Hematopoietic multipotent progenitor cell (in vitro differentiated cells): ENCODE measurements around the gene PLCB2. TPM values are rescaled to one million over a fixed set of nuclear protein-coding genes. Genes with fewer than 3 reads are reported as not detected.

Experiments
- DNase-seq, 3 donors: peaks; one replicate each; pipeline ENCODE4 v3.0.0-alpha.2; 2011 to 2015; ENCODE audit warnings: low read depth in 2 of 3, low spot score in 2 of 3
- total RNA-seq: library from RNA; depleted of rRNA; stranded (reverse); fragments of >200 nt; gene quantifications from one replicate; pipeline ENCODE4 v1.2.3, GENCODE V29; 2012

Gene PLCB2
- total RNA-seq, 1 donor = 123 TPM

DNA sequence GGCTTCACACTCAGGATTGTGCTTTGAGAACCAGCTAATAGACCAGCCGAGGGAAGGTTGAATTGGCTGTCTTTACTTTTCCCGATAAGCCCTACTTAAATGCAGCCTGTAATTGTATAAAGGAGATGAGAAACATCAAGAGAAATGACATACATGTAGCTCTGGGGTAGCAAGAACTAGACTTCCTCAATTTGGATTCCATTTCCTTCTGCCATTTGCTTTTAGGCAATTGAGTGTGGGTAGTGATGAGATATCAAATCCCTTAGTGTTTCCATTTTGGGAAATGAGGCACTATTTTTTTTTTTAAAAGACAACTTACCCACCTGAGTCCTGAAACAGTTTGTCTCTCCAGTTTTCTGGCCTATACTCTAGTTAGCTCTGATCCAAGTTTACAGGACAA, 18.0 kb upstream of the PLCB2 start:
- no peak for DNase-seq

DNA sequence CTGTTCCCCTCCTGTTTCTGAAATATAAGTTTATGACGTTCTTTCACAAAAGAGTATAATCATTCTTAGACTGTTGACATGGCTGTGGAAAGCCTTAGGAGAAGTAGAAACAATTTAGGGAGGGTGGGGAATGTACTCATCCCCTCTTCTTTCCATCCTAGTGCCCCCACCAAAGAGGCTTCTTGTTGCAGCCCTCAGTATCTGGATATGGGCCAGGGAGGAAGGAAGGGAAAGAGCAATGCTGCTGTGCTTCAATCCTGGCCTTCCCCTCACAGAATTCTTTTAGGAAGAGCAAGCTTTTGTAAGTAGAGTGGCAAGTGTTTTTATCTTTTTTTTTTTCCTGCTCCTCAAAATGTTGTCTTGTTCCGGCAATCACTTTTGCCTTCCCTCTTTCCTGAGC, 17.5 kb upstream of the PLCB2 start:
- DNase-seq = no peak

DNA sequence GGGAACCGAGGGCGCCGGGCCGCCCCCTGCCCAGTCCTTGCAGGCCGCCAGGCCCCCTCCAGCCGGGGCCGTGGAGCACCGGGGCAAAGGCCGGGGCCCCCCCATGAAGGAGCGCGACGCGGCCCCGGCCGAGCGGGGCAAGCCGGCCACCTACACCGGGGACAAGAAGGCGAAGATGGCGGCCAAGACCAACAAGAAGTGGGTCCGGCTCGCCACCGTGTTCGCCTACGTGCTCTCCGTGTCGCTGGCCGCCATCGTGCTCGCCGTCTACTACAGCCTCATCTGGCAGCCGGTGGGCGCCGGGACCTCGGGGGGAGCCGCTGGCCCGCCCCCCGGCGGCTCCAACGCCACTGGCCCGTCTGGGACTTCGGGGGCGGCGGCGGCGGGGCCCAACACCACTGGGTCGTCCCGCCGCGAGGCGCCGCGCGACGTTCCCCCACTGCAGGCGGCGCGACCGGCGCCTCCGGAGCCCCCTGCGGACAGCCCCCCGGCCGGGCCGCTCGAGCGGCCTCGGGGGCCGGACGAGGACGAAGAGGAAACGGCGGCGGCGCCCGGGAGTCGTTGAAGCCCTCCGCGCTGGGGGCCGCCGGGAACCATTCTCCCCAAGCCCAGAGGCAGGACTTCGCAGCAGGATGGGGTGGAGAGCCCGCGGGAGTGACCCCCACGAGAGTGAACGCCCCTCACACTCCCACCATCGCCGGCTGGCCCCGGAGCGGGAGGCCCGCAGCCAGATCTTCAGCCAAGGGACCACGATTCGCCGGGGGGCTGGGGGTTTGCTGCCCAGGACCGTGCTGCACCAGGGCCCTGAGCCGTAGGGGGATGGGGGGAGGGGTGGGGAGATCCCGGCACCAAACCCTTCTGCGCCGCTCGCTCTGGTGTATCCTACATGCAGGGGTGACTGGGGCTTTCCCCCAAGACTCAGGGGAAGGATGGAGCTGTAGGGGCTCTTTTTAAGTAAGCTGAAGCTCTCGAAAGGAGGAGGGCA, 16.5 kb upstream of the PLCB2 start:
- no peak for DNase-seq

DNA sequence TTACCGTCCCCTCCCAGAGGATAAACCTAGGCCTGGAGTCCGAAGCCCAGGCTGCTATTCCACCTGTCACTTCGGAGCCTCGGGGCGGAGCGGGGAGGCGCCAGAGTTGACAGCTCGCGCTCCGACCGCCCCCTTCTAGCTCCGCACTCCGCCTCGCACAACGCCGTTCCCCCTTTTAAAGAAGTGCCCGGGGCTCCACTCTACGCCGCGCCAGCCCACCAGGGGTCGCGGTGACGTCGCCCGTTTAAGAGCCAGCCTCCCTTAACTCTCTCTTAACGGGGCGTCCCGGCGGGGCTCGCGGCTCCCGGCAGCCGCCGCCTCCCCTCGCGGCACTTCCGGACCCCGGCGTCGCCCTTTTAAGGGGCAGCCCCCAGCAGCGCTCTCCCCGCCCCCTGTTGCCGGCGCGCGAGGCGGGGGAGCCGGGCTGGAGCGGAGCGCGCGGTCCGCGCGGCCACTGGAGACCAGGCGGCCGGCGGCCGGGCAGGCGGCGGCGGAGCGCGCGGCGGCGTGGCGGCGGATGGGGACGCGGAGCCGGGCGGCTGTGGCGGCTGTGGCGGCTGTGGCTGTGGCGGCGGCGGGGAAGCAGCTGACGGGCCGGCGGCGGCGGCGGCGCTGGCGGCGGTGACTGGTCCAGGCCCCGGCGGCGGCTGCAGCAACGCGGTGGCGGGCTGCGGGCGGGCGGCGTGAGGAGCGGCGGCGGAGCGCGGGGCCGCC, 15.7 kb upstream of the PLCB2 start, which contains the start of gene INAFM2:
Gene INAFM2, plus strand, starts transcription at position 454 of the 714 bp plus-strand sequence. CDS start 364 bp downstream, outside the sequence.
- peak; percentile 81 to 98 (median 96) for DNase-seq

DNA sequence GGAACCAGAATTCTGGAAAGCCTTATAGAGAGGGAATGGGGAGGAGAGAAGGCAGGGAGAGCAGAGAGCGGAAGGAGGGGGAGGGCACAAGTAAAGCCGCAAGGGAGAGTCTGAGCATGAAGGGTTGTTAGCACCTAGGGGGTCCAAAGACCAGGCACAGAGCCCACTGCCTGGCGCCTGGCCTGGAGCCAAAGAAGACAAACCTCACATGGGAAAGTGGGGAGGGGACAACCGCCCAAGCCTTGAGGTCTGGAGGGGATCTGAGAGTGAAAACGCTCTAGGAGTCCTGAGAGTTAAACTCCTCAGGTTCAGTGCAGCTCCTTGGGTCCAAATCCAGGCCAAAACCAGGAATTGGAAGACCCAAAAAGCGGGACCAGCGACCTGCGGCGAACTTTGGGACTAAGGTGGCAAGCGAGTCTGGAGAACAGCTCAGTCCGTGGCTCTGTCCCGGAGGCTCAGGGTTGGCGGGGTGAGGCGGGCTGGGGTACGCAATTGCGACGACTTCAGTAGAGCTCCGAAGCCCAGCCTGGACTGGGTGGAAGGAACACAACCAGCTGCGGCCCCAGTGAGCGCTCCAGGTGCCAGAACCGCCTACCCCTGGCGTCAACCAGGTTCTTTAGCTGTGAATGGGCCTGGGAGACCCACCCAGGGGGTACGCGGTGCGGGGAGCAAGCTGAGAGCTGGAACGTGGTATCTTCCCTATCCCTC, 14.9 kb upstream of the PLCB2 start:
- no peak for DNase-seq

DNA sequence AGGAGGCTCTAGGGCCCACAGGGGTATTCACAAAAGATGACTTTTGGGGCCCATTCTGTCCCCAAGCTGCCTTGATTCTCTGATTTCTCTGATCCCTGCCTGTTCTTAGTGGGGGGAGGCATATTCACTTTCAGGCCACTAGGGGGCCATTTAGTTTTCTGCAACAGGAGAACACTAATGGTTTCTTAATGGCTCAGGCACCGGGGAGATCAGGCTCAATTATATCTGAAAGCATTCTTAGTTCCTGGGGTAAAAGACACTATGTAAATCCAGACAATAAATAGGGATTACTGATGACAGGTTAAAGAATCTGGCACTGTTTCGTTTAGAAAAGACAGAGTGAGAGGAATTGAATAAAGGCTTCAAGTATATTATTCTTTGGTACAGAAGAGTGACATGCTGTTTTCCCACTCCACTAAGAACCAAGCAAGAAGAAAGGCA, 13.2 kb upstream of the PLCB2 start:
- DNase-seq = peak in 1 of 3 donors; percentile 82

DNA sequence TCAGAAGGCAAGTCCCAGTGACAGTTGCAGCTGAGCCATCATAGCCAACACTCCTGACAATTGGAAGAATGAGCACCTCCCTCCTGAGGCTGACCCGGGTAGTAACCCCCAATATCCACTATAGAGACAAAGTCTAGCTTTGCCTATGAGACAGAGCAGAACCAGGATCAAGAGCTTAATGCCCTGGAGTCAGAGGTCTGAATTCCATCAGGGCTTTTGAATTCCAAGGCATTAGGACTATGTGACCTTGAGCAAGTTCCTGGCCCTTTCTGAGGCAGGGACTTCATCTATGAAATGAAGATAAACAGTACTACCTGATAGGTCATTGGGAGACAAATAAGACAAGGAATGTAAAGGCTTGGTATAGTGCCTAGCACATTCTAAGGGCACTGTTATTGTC, 12.7 kb upstream of the PLCB2 start:
- DNase-seq = no peak

DNA sequence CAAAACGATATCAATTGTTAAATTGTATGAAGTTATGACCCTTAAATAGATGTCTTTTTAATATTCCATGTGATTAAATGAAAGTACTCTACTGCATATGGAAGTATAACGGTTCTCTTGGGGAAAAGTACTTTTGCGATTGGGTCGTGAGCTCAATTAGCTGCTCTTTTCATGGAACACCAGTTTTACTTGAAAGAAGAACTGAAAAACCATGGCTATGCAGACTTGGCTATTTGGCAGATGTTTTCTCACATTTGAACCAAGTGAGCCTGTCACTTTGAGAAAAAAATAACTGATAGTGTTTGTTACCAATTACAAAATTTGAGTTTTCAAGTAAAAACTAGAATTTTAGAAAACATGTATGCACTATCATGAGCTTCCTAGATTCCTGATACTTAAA, 9.8 kb upstream of the PLCB2 start:
- DNase-seq = no peak

DNA sequence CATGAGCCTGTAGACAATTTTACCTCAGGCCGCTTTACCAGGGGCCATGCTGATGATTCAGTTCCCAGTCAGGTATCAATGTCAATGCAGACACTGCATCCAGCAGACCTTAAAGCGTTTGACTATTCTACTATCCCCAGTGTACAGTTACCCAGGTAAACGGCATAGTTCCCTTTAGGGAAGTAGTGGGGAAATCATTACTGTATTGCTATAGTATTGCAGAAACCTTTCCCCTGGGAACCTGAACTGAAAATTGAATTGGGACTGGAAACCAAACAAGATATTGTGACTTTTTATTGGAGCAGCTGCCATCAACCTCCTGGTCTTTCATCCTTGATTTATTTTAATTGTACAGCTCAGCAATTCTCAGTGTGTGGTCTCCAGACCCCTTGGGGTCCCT, 9.2 kb upstream of the PLCB2 start:
- DNase-seq = no peak

DNA sequence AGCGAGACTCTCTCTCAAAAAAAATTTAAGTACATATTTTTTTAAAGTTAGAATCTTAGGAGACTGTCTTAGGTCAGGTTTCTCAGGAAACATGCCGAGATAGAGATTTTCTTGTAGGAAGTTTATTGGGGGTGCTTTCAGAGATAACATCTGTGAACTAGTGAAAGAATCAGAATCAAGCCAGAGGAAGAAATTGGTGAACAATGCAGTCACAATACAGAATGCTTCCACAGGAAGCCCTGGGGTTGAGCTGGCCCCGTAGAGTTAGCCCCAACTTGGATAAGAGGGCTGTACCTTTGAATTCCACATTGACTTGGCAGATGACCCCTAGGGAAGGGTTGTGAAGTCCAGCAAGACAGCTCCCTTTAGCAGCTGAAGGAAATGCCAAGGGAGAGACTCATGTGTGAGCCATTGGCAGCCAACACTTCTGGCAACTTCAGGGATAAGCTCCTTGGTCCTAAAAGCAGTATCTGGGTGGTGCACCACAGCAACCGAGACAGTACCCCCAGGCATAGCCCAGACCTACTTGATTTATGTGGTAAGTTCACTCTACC, 7.1 kb upstream of the PLCB2 start:
- DNase-seq = no peak

DNA sequence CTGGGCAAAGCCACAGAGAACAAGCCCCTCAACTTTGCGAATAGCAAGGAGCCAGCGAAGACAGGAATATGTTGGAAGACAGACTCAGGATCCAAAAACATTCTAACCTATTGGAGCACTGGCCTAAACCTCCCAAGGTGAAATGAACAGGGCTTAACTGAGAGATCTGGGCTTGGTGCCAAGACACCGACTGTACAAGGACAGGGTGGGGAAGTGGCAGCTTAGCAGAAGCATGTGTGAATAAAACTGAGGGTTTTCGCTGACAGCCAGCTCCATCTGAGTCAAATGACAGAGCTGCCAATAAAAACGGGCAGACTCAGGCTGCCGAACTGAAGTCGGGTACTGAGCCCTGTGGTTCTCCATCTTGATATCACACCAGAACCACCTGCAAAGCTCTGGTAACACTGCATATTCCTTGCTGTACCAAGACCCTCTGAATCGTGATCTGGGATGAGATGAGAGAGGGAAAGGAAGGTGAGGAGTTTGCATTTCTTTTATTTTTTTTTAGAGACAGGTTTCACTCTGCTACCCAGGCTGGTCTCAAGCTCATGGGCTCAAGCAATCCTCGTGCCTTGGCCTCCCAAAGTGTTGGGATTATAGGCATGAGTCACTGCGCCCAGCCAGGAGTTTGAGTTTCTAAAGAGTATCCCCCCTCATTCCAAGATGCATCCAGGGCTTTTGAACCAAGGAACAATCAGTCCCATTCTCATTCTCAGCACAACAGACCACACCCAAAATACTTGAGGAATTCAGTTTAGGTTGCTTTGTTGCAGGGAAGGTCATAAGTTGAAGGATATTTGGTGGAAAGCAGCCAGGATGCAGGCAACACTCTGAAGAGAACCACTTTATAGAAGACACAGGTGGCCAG, 6.0 kb upstream of the PLCB2 start:
- peak in 2 of 3 donors; percentile 83 to 92 for DNase-seq

DNA sequence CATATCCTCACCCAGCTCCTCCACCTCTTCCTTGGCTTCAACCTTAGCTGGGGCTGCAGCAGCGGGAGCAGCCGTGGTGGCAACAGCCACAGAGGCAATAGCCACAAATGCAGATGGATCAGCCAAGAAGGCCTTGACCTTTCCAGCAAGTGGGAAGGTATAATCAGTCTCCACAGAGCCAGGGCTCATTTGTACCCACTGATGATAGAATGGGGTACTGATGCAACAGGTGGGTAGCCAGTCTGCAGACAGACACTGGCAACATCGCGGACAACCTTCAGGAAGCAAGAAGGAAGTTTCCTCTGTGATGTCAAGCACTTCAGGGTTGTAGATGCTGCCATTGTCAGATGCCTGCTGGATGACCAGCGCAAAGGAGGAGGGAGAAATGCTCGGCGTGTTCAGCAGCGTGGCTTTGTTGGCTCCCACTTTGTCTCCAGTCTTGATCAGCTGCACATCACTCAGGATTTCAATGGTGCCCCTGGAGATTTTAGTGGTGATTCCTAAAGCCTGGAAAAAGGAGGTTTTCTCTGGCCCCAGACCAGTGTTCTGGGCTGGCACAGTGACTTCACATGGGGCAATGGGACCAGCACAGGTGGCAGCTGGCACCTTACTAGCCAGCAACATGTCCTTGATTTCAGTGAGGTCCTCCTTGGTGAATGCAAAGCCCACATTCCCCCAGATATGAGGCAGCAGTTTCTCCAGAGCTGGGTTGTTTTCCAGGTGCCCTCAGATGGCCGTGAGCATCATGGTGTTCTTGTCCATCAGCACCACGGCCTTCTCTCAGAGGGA, 4.8 kb upstream of the PLCB2 start:
- DNase-seq = no peak

DNA sequence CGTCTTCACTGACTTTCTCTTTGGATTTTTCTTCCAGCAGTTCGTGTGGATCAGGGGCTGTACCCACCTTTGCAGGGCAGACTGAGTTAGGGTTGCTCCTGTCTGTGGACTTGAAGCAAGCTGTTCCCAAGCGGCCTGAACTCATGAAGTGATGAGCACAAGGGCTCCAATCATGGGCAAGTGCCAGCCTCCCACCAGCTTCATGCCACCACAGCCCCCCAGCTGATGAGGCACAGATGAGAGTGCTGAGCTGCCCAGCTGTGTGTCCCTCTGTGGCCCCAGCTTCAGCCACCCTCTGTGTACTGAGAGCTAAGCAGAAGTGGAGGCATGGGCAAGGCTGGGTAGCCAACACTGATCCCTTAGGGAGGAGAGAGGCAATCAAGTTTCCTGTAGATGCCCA, 3.3 kb upstream of the PLCB2 start:
- no peak for DNase-seq

DNA sequence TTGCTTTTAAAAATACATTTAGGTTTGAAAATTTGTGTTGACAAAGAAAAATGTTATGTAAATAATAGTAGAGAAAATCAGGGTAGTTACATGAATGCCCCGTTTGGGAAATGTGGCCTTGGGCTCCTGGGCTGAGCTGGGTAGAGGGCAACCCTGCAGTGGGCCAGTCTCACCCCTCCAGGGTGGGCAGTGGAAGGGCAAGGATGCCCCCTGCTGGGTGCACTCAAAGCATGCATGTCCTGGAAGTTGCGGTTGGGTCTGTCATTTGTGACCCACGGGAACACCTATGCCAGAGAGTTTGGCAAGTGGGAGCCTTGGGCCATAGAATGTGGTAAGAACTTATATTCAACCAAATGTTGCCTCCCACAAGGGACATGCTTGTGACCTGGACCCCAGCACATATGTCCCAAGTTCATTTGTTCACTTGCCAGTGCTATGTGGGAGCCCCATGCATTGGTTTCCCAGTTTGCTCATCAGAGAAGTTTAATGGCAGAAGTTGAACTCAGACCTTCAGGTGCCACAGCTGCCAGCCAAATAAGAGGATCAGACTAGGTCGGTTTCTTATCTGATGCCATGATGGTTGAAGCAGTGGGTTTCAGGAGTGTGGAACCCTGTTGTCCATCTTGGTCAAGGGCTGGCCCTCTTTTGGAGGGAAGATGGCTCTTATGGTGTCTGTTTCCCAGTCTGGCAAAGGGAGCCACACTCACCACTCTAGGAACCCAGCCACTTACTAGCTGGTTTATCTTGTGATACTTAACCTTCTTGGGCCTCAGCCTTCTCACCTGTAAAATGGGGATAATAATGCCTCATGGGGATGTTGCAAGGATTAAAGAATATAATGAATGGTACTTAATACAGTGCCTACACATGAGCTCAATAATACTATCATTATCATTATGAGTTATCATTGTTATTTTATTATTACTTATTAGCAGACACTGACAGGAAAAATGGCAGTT, 2.5 kb upstream of the PLCB2 start:
- peak in 2 of 3 donors; percentile 77 to 86 for DNase-seq

DNA sequence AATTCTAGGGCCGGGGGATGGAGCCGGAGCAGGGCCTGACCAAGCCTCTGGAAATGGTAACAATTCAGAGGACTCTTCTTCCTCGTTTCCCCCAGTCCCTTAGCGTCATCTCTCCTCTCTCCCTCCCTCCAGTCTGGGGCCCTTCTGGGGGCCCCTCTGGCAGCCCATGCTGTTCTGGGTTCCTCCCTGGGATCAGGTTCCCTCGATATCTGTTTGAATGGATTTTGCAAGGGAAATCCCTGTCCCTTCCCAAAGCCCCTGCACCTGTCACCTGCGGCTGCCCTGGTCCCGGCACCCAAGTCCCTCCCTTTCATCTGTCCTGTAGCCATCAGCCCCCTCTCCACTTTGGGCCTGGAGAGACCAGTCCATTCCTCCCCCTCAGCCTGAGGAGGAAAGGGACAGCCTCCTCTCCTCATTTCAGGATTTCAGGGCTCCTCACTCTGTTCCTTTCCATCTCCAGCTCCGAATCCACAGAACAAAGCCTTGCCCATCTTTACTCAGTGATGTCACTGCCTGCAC, 1.7 kb upstream of the PLCB2 start:
- no peak for DNase-seq

DNA sequence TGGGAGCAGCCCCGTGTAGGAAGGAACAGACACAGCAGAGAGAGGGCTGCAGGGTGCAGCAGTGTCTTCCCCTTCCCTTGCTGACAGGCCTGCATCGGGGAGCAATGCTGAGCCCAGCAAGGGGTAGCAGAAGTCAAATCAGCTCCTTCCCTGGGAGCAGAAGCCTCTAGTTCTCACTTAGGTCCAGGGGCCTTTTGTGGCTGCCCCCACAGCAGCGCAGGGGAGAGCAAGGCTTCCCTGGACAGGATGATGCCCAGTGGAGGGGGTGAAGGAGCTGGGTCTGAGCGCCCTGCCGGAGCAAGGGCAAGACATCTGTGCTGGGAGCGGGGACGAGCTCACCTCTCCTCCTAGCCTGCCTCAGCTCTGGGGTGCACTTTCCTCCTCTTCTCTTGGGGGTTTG, 827 bp downstream of the PLCB2 start:
- DNase-seq = no peak

DNA sequence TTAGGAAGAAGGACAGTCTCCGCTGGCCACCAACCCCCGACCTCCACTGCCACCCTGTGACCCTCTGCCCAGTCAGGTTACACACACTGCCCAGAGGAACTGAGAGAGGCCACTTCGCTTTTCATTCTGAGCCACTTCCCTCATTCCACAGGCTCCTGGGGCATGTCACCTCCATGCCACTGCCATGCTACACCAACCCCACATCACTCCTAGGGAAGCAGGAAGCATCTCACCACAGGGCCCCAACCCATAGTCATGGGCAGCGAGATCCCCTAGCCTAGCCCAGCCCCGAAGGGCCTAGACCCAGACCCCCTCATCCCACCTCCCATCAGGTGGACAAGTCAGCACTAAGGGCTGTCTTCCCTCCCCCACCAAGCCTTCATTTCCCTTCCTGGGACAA, 1.4 kb downstream of the PLCB2 start:
- DNase-seq = no peak

DNA sequence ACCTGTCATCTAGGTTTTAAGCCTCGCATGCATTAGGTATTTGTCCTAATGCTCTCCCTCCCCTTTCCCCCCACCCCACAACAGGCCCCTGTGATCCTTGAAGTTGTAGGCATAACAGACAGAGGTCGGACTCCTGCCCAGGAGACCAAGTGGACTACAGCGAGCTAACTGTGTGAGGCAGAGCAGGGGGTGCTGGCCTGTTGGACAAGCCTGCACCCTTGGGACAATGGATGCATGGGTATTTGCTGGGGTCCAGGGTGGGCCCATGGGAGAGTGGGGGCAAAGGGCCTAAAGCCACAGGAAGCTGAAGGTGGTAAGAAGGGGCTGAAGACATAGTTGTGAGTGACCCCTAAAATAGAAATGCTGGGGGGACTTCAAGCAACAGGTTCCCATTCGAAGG, 2.5 kb downstream of the PLCB2 start:
- no peak for DNase-seq
